Smooth muscle cell (in vitro differentiated cells): ENCODE measurements around the gene PIWIL4. TPM values are rescaled to one million over a fixed set of nuclear protein-coding genes. Genes with fewer than 3 reads are reported as not detected.

Source experiments
- DNase-seq: peaks from one replicate; lab custom pipeline; 2025; ENCODE audit not compliant: unreplicated experiment; lab: John Stamatoyannopoulos, UW
- H2AFZ ChIP-seq: fragments of 200-600 bp; sonication (generic); 2 replicates; pipeline ENCODE4 v1.6.0; 2016; ENCODE audit warnings: antibody characterized with exemption, low read depth, mild to moderate bottlenecking
- H3F3A ChIP-seq: fragments of 200-600 bp; sonication (generic); 2 replicates; pipeline ENCODE4 v1.6.0; 2017; ENCODE audit warnings: antibody characterized with exemption, low read depth
- H3K27ac ChIP-seq: fragments of 200-600 bp; sonication (generic); 2 replicates; pipeline ENCODE4 v1.5.1; 2016; ENCODE audit warnings: low read depth, mild to moderate bottlenecking
- H3K27me3 ChIP-seq: fragments of 200-600 bp; sonication (generic); 2 replicates; pipeline ENCODE4 v1.6.1; 2016; ENCODE audit warnings: low read depth, mild to moderate bottlenecking
- H3K36me3 ChIP-seq: fragments of 200-600 bp; sonication (generic); 2 replicates; pipeline ENCODE4 v1.5.1; 2016; ENCODE audit warnings: low read depth
- H3K4me1 ChIP-seq: fragments of 200-600 bp; sonication (generic); 2 replicates; pipeline ENCODE4 v1.5.1; 2016; ENCODE audit warnings: low read depth
- H3K4me2 ChIP-seq: fragments of 200-600 bp; sonication (generic); 2 replicates; pipeline ENCODE4 v1.6.0; 2016; ENCODE audit warnings: mild to moderate bottlenecking
- H3K4me3 ChIP-seq: fragments of 200-600 bp; sonication (generic); 2 replicates; pipeline ENCODE4 v1.5.1; 2016; ENCODE audit warnings: mild to moderate bottlenecking
- H3K79me2 ChIP-seq: fragments of 200-600 bp; sonication (generic); 2 replicates; pipeline ENCODE4 v1.6.0; 2016; ENCODE audit warnings: low read depth, mild to moderate bottlenecking
- H3K9ac ChIP-seq: fragments of 200-600 bp; sonication (generic); 2 replicates; pipeline ENCODE4 v1.6.0; 2016; ENCODE audit warnings: low read depth
- H3K9me3 ChIP-seq: fragments of 200-600 bp; sonication (generic); replicated peaks from 2 replicates; pipeline ENCODE4 v1.5.1; 2016; ENCODE audit warnings: low read depth
- H4K20me1 ChIP-seq: fragments of 200-600 bp; sonication (generic); 2 replicates; pipeline ENCODE4 v1.6.0; 2016; ENCODE audit warnings: low read depth
- CTCF ChIP-seq: fragments of 200-600 bp; sonication (generic); IDR thresholded peaks from 2 replicates; pipeline ENCODE4 v1.5.1; 2017; ENCODE audit warnings: borderline replicate concordance, mild to moderate bottlenecking, antibody characterized with exemption; ENCODE audit not compliant: insufficient read depth, poor library complexity, severe bottlenecking
- WGBS: methylation state at CpG from one replicate; pipeline ENCODE4 v1.1.7; 2016; ENCODE audit warnings: low lambda C conversion rate; 5-methylcytosine and 5-hydroxymethylcytosine counted together
- polyA plus RNA-seq: library from polyadenylated mRNA; unstranded; fragments of >200 nt; fragmentation: Nextera tagmentation; extraction: Ambion mirVana; gene quantifications from 2 replicates; pipeline ENCODE4 v1.2.1, GENCODE V29; 2016
- total RNA-seq: library from RNA; depleted of rRNA; stranded (reverse); fragments of >200 nt; gene quantifications from 2 replicates; pipeline ENCODE4 v1.2.3, GENCODE V29; 2014

The PIWIL4 gene
- total and polyA plus RNA-seq, 2 experiments from 2014 or later: 0.88 to 3.1 TPM

DNA sequence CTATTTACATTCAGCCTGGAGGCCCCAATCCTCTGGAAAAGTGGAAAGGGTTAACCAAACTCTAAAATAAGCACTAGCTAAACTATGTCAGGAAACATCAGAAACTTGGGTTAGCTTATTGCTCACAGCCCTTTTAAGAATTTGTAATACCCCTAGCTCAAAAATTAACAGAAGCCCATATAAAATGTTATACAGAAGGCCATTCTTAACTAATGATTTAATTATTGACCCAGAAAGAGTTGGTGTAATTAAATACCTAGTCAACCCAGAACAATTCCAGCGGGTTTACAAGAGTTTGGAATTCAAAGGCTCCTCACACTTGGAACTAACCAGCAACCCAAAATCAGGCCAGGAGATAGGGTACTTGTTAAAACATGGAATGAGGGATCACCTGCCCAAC lies 88.8 kb downstream of the PIWIL4 start:
- H3K9me3 ChIP-seq: no peaks in the 10 kb centered on the region
- H3F3A ChIP-seq: no peaks in the 10 kb centered on the region
- no peak overlapping the region for H3K4me2 ChIP-seq
- H3K9ac ChIP-seq: no peak overlapping the region
- no peaks in the 10 kb centered on the region for H3K79me2 ChIP-seq
- no peaks in the 10 kb centered on the region for H4K20me1 ChIP-seq
- peaks cover 9% of the 10 kb centered on the region for H3K4me1 ChIP-seq
- no peak for DNase-seq
- H3K36me3 ChIP-seq: no peaks in the 10 kb centered on the region
- H3K27ac ChIP-seq: no peak overlapping the region
- 85% methylated on average over 1 of the region's 1 CpG for WGBS
- no peak overlapping the region for H2AFZ ChIP-seq
- no peak for TF ChIP-seq CTCF
- no peak overlapping the region for H3K4me3 ChIP-seq
- no peaks in the 10 kb centered on the region for H3K27me3 ChIP-seq

- Histone ChIP-seq H3K79me2 (no peaks in the 10 kb centered on the region), H3K4me2 (no peak overlapping the region), H3K9me3 (no peaks in the 10 kb centered on the region), H3K9ac (no peak overlapping the region), H3K27ac (no peak overlapping the region), H3K4me1 (peaks cover 9% of the 10 kb centered on the region), H2AFZ (no peak overlapping the region), H3F3A (no peaks in the 10 kb centered on the region), H3K27me3 (no peaks in the 10 kb centered on the region), H3K36me3 (no peaks in the 10 kb centered on the region), H4K20me1 (no peaks in the 10 kb centered on the region), H3K4me3 (no peak overlapping the region)
- WGBS: 46% methylated on average over 6 of the region's 6 CpGs
- no peak for TF ChIP-seq CTCF
- DNase-seq: no peak
Observed at GRCh38 chr11:94656968-94657367, 89.8 kb downstream of the PIWIL4 start.

GRCh38 chr11:94657629-94658028 lies 90.5 kb downstream of the PIWIL4 start:
- Histone ChIP-seq H3K4me1 (peaks cover 9% of the 10 kb centered on the region), H3K27ac (no peak overlapping the region), H3K9ac (no peak overlapping the region), H3K9me3 (no peaks in the 10 kb centered on the region), H3K4me2 (no peak overlapping the region), H3K27me3 (no peaks in the 10 kb centered on the region), H3K36me3 (no peaks in the 10 kb centered on the region), H2AFZ (no peak overlapping the region), H3K4me3 (no peak overlapping the region), H4K20me1 (no peaks in the 10 kb centered on the region), H3F3A (no peaks in the 10 kb centered on the region), H3K79me2 (no peaks in the 10 kb centered on the region)
- WGBS: 97% methylated on average over 3 of the region's 3 CpGs
- no peak for DNase-seq
- TF ChIP-seq CTCF: no peak

GRCh38 chr11:94658386-94658785 lies 91.2 kb downstream of the PIWIL4 start:
- Histone ChIP-seq H3K27ac (no peak overlapping the region), H3K9ac (no peak overlapping the region), H3F3A (no peaks in the 10 kb centered on the region), H3K4me3 (no peak overlapping the region), H2AFZ (no peak overlapping the region), H3K4me2 (no peak overlapping the region), H3K4me1 (peaks cover 9% of the 10 kb centered on the region), H4K20me1 (no peaks in the 10 kb centered on the region), H3K79me2 (no peaks in the 10 kb centered on the region), H3K36me3 (no peaks in the 10 kb centered on the region), H3K9me3 (no peaks in the 10 kb centered on the region), H3K27me3 (no peaks in the 10 kb centered on the region)
- no peak for DNase-seq
- 86% methylated on average over 5 of the region's 5 CpGs for WGBS
- no peak for TF ChIP-seq CTCF
